HG03457 (cell line): ENCODE measurements around the gene NCKAP5.
"Not testable (repeated sequence)": the region's sequence is repeated elsewhere in the genome, so short reads cannot be mapped to it uniquely, and the experiment has no call there.

ENCODE experiments used
- ATAC-seq: cut with Tn5 transposase; IDR thresholded peaks from one replicate; pipeline ENCODE4 v1.9.1; 2021; ENCODE audit warnings: moderate number of reproducible peaks; ENCODE audit not compliant: unreplicated experiment

The NCKAP5 gene

DNA sequence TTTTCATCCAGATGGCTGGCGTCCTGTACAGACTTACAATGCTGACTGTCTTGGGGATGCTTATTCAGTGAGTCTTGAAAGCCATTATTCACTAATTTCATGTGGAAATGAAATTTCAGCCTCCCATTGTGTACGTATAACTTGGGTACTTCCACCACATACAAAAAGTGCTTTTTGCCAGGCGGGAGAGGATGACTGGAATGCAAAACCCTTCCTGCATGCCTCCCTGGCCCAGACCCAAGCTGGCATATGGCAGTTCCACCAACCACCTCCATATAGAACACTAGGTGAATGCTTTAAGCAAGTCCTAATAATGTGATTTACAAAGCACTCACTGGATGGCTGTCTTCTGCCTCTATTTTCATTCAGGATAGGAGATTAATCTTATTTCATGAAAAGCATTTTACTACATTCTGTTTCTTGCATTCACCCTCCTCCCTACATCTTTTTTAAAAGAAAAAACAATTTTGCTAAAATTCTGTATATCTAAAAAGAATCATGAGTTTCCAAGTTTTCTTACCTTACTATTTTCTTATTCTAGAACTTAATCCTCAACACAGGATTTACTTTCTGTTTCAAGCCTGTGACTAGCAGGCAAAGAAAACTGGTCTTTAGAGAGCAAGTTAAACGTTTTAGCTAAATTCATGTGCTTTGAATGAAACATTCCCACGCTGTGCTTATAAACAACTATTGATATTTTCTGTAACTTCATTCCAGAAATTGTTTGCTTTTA, 327.6 kb downstream of the NCKAP5 start:
- ATAC-seq: no peak

DNA sequence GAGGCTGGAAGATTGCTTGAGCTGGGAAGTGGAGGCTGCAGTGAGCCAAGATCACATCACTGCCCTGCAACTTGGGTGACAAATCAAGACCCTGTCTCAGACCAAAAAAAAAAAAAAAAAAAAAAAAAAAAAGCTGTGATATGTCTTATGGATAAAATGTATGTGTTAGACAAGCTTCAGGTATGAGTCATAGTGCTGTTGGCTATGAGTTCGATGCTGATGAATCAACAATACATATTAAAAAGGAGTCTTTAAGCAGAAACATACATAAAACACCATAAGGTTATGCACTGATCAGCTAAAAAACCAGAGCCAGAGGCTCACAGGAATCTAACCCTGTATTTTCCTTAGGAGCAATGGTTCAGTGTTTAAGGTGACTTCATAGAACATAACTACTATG, 332.3 kb downstream of the NCKAP5 start:
- ATAC-seq: no peak

DNA sequence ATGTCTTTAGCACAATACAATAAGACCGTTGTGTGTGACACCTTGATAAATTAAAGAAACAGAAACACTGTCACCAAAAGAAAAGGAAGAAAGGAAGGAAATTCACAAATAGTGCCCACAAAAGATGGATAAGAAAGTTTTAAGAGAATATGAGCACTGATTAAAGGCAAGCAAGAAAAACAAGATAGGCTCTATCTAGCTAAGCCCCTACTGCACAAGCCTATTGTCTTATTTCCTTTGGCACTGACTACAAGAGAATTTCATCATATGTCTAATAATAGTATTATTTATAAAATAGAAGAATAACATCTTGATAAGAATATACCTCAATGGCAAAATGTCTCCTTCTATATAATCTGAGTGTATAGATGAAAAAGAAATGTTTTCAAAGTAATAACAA, 335.7 kb downstream of the NCKAP5 start:
- ATAC-seq: no peak

DNA sequence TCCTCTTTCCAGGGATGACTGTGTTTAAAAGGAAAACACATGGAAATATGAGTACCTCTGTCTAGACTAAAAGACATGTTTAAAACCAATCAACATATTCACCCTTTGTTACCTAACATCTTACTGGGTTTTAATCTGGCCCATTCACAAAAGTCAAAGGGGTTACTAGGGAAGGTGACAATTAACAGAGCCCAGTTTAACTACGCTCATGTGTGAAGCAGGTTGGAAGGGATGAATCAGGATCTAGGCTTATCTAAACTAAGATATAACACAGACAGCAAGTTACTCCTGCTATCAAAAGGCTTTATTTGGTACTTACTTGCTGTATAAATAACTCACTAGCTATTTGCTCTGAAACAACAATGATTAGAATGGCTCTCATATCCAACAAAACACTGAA, 337.0 kb downstream of the NCKAP5 start:
- no peak for ATAC-seq

- no peak for ATAC-seq
Observed at GRCh38 chr2:133229974-133230373, 338.3 kb downstream of the NCKAP5 start.

- ATAC-seq: no peak
Observed at GRCh38 chr2:133223226-133223625, 345.0 kb downstream of the NCKAP5 start.

DNA sequence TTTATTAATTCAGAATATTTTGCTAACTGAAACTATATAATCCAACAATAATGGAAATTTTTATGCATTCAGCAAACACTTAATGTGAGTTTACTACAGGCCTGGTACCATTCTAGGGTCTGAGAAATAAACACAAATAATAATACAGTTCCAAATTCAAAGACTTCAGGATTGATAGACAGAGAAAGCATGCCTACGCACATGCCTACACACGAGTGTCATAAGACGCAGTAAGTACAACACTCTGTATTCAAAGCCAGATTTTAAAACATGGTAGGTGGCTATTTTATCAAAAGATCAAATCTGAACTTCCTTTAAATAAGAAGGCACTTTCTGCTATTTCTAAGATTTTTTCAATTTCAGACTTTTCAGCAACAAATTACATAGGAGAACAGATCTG, 346.9 kb downstream of the NCKAP5 start:
- ATAC-seq: no peak

DNA sequence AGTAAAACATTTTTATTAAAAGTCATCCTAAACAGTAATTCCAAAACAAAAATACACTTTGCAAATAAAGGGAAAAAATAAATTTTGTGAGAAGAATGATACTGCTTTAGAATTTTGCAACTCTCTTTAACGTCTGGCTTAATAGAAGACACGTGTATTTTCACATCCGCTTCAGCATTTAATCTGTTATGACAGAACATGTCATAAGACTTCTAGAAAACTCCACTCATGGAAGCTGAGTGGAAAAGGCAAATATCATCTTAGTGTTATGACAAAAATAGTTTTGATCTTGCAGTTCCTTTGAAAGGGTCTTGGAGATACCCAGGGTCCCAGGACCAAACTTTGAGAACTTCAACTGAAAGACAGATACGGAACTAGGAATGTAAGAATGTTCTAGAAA, 350.1 kb downstream of the NCKAP5 start:
- ATAC-seq: no peak

GRCh38 chr2:133215477-133215876, 352.8 kb downstream of the NCKAP5 start:
- no peak for ATAC-seq

GRCh38 chr2:133213651-133214050, 354.6 kb downstream of the NCKAP5 start:
- ATAC-seq: no peak

GRCh38 chr2:133209325-133209724, 358.9 kb downstream of the NCKAP5 start:
- ATAC-seq: no peak

DNA sequence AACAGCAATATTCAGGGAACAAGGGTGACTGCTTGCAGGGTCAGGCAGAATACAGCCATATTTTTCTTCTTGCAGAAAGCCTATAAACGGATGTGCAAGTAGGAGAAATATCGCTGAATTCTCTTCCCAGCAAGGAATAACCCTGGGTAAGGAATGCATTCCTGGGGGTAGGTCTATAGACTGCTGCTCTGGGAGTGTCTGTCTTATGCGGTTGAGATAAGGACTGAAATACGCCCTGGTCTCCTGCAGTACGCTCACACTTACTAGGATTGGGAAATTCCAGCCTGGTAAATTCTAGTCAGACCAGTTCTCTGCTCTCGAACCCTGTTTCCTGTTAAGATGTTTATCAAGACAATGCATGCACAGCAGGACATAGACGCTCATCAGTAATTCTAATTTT, 361.6 kb downstream of the NCKAP5 start:
- ATAC-seq: not testable (repeated sequence)

DNA sequence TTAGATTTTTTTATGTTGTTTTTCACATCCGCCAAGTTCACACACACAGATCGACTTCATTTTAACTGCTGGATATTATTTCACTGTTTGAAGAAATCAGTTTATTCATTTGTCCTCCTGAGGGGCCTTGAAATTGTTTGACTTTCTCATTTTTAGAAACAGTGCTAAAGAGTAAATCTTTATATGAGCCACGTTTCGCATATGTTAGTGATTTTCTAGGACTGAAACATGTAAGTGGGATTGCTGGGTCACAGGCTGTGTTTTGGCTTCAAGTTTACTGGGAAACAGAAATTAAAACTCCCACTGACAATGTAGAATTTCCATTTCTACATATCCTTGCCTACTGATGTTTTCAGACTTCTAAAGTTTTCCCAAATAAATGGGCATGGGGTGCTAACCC, 363.8 kb downstream of the NCKAP5 start:
- no peak for ATAC-seq

GRCh38 chr2:133200684-133201421, 367.4 kb downstream of the NCKAP5 start:
- ATAC-seq: no peak

GRCh38 chr2:133198678-133199077, 369.6 kb downstream of the NCKAP5 start:
- no peak for ATAC-seq

DNA sequence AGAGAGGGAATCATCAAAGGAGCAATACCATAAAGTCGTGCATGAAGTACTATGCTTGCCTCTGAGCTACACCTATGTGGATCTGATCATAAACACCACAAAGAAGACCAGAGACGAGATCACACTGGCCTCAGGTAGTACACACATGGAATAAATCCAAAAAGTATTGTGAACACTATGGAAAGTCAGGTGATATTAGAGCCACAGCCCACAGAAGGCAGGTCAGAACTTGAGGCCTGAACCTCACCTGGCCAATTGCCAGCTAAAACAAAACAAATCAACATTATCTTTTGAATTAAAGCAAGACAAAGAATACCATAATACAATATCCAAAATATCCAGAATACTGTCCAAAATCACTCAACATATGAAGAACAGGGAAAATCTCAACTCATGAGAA, 371.1 kb downstream of the NCKAP5 start:
- ATAC-seq: no peak

- no peak for ATAC-seq
Observed at GRCh38 chr2:133194777-133195335, 373.4 kb downstream of the NCKAP5 start.

- ATAC-seq: no peak
Observed at GRCh38 chr2:133194362-133194655, 374.0 kb downstream of the NCKAP5 start.

DNA sequence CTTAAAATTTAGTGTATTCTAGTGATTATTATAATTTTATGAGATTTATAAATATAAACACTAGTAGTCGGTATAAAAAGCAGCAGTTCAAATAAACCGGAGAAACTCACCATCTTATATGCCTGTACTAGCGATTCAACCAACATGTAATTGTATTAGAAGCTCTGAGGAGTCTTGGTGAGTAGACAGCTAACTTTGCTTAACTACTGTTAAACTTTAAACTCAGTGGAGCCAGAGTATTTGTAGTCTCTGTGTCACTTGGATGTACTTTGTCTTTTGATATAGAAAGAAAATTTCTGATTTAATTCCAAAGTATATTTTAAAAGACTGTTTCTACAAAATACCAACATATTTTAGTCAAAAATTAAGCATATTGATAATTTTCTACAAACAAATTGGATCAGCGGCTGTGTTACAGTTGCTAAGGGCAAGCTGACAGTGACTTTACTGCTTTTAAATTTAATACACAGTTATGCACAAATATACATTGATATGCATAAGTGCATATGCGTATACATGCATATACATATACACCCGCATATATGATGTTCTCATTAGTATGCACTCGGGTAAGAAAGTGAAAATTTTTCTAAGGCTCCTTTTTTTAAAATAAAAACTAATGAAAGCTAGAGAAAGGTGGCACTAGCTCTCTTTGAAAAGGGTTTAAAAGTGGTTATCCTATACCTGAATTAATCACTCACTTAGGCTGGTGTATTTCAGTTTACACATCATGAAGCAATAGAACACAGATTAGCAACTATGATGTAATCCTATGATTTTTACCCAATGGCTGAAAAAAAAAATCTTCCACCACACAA, 374.5 kb downstream of the NCKAP5 start:
- ATAC-seq: no peak

GRCh38 chr2:133192028-133192427, 376.2 kb downstream of the NCKAP5 start:
- no peak for ATAC-seq

DNA sequence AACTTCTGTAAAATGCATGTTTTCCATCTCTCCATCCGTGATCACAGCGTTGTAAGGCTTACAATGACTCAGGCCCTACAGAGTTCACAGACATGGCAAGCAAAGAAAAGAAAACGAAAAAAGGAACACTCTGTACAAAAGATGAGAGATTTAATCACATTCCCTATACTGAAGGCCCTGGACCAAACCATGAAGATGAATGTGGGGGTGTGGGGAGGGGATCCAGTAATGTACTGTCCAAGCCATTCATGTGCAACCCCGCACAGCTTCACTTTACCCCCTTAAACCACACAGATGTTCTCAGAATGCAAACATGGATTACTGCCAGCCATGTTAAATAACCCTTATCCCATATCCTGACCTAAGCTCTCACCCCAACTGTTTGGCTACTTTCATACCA, 391.1 kb downstream of the NCKAP5 start:
- ATAC-seq: no peak

- ATAC-seq: no peak
Observed at GRCh38 chr2:133175926-133176325, 392.3 kb downstream of the NCKAP5 start.
